SU-DHL-6 (cell line): ENCODE results near the gene OSBPL10.

Source experiments
- H2AFZ ChIP-seq: fragments of 200-600 bp; sonication (generic); 2 replicates; pipeline ENCODE4 v1.6.1; 2014; ENCODE audit warnings: low read depth, mild to moderate bottlenecking, moderate library complexity, mixed read lengths, antibody characterized with exemption, low read length; ENCODE audit not compliant: severe bottlenecking
- H3F3A ChIP-seq: fragments of 200-600 bp; shearing (Covaris generic); 2 replicates; pipeline ENCODE4 v1.6.0; 2016; ENCODE audit warnings: antibody characterized with exemption, mild to moderate bottlenecking; ENCODE audit not compliant: insufficient read depth
- H3K27ac ChIP-seq: fragments of 200-600 bp; sonication (generic); 2 replicates; pipeline ENCODE4 v1.5.1; 2016; ENCODE audit warnings: low read depth, mild to moderate bottlenecking, low read length, moderate library complexity, mixed read lengths
- H3K27me3 ChIP-seq: fragments of 200-600 bp; sonication (generic), shearing (Covaris generic); 2 replicates; pipeline ENCODE4 v1.6.0; 2014; ENCODE audit warnings: mild to moderate bottlenecking, low read length
- H3K36me3 ChIP-seq: fragments of 200-600 bp; sonication (generic); 2 replicates; pipeline ENCODE4 v1.6.1; 2014; ENCODE audit warnings: mild to moderate bottlenecking, low read length, mixed read lengths
- H3K4me2 ChIP-seq: fragments of 300-600, 200-600 bp; shearing (Covaris generic), sonication (generic); 2 replicates; pipeline ENCODE4 v1.6.0; 2014; ENCODE audit warnings: low read length, low read depth, mild to moderate bottlenecking; ENCODE audit not compliant: poor library complexity, severe bottlenecking
- H3K4me3 ChIP-seq: fragments of 200-600 bp; sonication (generic); 2 replicates; pipeline ENCODE4 v1.5.1; 2014; ENCODE audit warnings: antibody characterized with exemption, low read length, mild to moderate bottlenecking, mixed read lengths; ENCODE audit not compliant: insufficient read depth, poor library complexity, severe bottlenecking
- H3K79me2 ChIP-seq: fragments of 200-600 bp; sonication (generic); 2 replicates; pipeline ENCODE4 v1.6.1; 2014; ENCODE audit warnings: mild to moderate bottlenecking, low read length, moderate library complexity; ENCODE audit not compliant: insufficient read depth
- H3K9ac ChIP-seq: fragments of 200-600 bp; sonication (generic); 2 replicates; pipeline ENCODE4 v1.7.0; 2014; ENCODE audit warnings: mild to moderate bottlenecking, low read length
- H3K9me2 ChIP-seq: fragments of 200-600 bp; sonication (generic); replicated peaks from 2 replicates; pipeline ENCODE4 v1.6.1; 2014; ENCODE audit warnings: low read length; ENCODE audit not compliant: insufficient read depth
- H3K9me3 ChIP-seq: fragments of 200-600 bp; sonication (generic); 2 replicates; pipeline ENCODE4 v1.6.1; 2014; ENCODE audit warnings: low read length, mixed read lengths; ENCODE audit not compliant: insufficient read depth
- H4K20me1 ChIP-seq: fragments of 200-600 bp; sonication (generic); 2 replicates; pipeline ENCODE4 v1.6.1; 2014; ENCODE audit warnings: low read depth, mild to moderate bottlenecking, antibody characterized with exemption, low read length, moderate library complexity, mixed read lengths
- CTCF ChIP-seq: fragments of 200-600 bp; sonication (generic); IDR thresholded peaks from one replicate; pipeline ENCODE4 v1.5.1; 2017; ENCODE audit warnings: antibody characterized with exemption, mild to moderate bottlenecking, low read length, moderate library complexity; ENCODE audit not compliant: insufficient read depth, poor library complexity, severe bottlenecking
- EZH2phosphoT487 ChIP-seq: fragments of 200-600 bp; sonication (generic), shearing (Covaris generic); conservative IDR thresholded peaks from 2 replicates; pipeline ENCODE4 v1.6.1; 2018; ENCODE audit warnings: mild to moderate bottlenecking, antibody characterized with exemption, low read length, moderate library complexity, mixed read lengths

Gene OSBPL10

GRCh38 chr3:31988271-31988670 is 7.2 kb upstream of the OSBPL10 start:
- Histone ChIP-seq H3F3A (no peaks in the 10 kb centered on the region), H3K79me2 (peaks cover 40% of the 10 kb centered on the region), H3K36me3 (peaks cover 63% of the 10 kb centered on the region), H3K27me3 (no peaks in the 10 kb centered on the region), H3K9me2 (no peaks in the 10 kb centered on the region), H3K9ac (no peak overlapping the region), H4K20me1 (no peaks in the 10 kb centered on the region), H3K4me3 (no peak overlapping the region), H3K4me2 (no peak overlapping the region), H2AFZ (no peak overlapping the region), H3K9me3 (peaks cover 26% of the 10 kb centered on the region; the same call in 1 of the 2 replicates), H3K27ac (no peak overlapping the region)
- no peak for TF ChIP-seq EZH2phosphoT487
- TF ChIP-seq CTCF = no peak

- Histone ChIP-seq H3K27me3 (no peaks in the 10 kb centered on the region), H3K9me3 (peaks cover 23% of the 10 kb centered on the region; the same call in 1 of the 2 replicates), H3K9me2 (no peaks in the 10 kb centered on the region), H4K20me1 (no peaks in the 10 kb centered on the region), H3K27ac (peak overlapping the region; percentile 38), H3F3A (no peaks in the 10 kb centered on the region), H3K36me3 (peaks cover 46% of the 10 kb centered on the region), H3K79me2 (peaks cover 64% of the 10 kb centered on the region), H2AFZ (no peak overlapping the region), H3K9ac (no peak overlapping the region), H3K4me3 (no peak overlapping the region), H3K4me2 (peak overlapping the region; percentile 20)
- no peak for TF ChIP-seq CTCF
- TF ChIP-seq EZH2phosphoT487 = no peak
Measured at GRCh38 chr3:31985831-31986230, 4.8 kb upstream of the OSBPL10 start.

- peaks cover 15% of the 10 kb centered on the region; the same call in 1 of the 2 replicates for H3K9me3 ChIP-seq
- peaks cover 3% of the 10 kb centered on the region for H3F3A ChIP-seq
- peaks cover 35% of the 10 kb centered on the region for H3K36me3 ChIP-seq
- no peaks in the 10 kb centered on the region for H3K9me2 ChIP-seq
- no peak overlapping the region for H3K9ac ChIP-seq
- H3K27me3 ChIP-seq = no peaks in the 10 kb centered on the region
- H3K27ac ChIP-seq = no peak overlapping the region
- H2AFZ ChIP-seq = no peak overlapping the region
- H3K4me3 ChIP-seq = no peak overlapping the region
- no peaks in the 10 kb centered on the region for H4K20me1 ChIP-seq
- peaks cover 78% of the 10 kb centered on the region for H3K79me2 ChIP-seq
- TF ChIP-seq CTCF = no peak
- no peak for TF ChIP-seq EZH2phosphoT487
- peak overlapping the region; percentile 93 for H3K4me2 ChIP-seq
Measured at GRCh38 chr3:31984321-31984720, 3.3 kb upstream of the OSBPL10 start.
